OCI-LY7 (cell line): Measurements from ENCODE around the gene ADGRD1.

Experiments
- CTCF ChIP-seq: fragments of 200-600 bp; sonication (generic); conservative IDR thresholded peaks from 2 replicates; pipeline ENCODE4 v1.5.1; 2014; ENCODE audit warnings: mild to moderate bottlenecking, antibody characterized with exemption, low read length, moderate library complexity, mixed read lengths
- EZH2phosphoT487 ChIP-seq: fragments of 200-600 bp; sonication (generic); IDR thresholded peaks from 2 replicates; pipeline ENCODE4 v1.6.1; 2018; ENCODE audit warnings: low read depth, borderline replicate concordance, mild to moderate bottlenecking, mixed run types, antibody characterized with exemption, low read length, moderate library complexity, mixed read lengths

DNA sequence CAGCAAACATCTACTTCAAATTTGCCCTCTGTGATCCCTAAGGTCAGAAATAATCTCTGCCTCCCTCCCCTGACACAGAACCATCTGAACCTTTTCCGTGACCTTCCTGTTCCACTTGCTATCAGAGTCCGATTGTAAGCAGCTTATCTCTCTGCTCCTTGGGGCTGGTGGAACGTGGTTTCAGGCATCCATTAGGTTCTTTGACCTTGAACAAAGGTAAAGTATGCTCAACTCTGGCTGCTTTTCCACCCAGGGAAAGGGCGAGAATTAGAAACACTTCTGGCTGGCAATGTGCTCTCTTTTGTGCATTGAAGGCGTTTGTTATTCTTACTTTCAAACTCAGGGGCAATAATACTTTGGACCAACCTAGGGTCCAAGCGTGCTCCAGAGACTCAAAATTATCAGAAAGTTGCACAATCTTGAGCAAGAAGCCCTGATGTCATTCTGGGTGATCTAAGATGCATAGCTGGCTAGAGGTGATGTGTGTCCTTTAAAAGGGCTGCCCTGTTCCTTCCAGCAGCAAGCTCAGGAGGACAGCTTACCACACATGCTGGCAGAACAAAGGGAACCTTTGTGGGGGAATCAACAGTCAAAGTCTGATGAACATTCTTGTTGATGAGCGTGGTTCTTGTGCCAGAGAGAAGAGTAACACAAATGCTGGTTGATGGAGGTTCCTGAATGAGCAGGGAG, 29.8 kb downstream of the ADGRD1 start:
- no peak for TF ChIP-seq CTCF
- no peak for TF ChIP-seq EZH2phosphoT487
